GM10248 (cell line): ENCODE results near the gene NEGR1.

ENCODE experiments used
- CTCF ChIA-PET: fragments of 300-600 bp; sonication (Branson Sonifier 250); formaldehyde crosslinking; extraction: SDS; loops from one replicate; lab custom pipeline; 2021; ENCODE audit warnings: antibody characterized with exemption; lab: Yijun Ruan, JAX
- POLR2A ChIA-PET: fragments of 350-650 bp; sonication (Branson Sonifier 250); formaldehyde crosslinking; extraction: SDS; loops from one replicate; lab custom pipeline; 2020; ENCODE audit warnings: antibody characterized with exemption; lab: Yijun Ruan, JAX
- DNase-seq: peaks from one replicate; pipeline ENCODE4 v3.0.0; 2012; ENCODE audit errors: extremely low spot score
- CTCF ChIP-seq: IDR thresholded peaks from 2 replicates; pipeline ENCODE4 v1.5.1; 2012; ENCODE audit warnings: mild to moderate bottlenecking, low read depth; ENCODE audit errors: extremely low read depth, missing control alignments, control extremely low read depth

NEGR1 gene

GRCh38 chr1:71777094-71777493 lies 505.2 kb downstream of the NEGR1 start:
- TF ChIP-seq CTCF, result no peak
- CTCF ChIA-PET, result no interaction called here
- DNase-seq, result no peak
- POLR2A ChIA-PET, result no interaction called here

- no peak for DNase-seq
- ChIA-PET CTCF (no interaction called here), POLR2A (no interaction called here)
- TF ChIP-seq CTCF, result no peak
Observed at GRCh38 chr1:71774705-71775104, 507.6 kb downstream of the NEGR1 start.

GRCh38 chr1:71770121-71770520 lies 512.2 kb downstream of the NEGR1 start:
- ChIA-PET POLR2A (no interaction called here), CTCF (no interaction called here)
- DNase-seq, result no peak
- no peak for TF ChIP-seq CTCF

GRCh38 chr1:71766748-71767147 lies 515.6 kb downstream of the NEGR1 start:
- TF ChIP-seq CTCF, result no peak
- ChIA-PET POLR2A (no interaction called here), CTCF (no interaction called here)
- DNase-seq, result no peak

GRCh38 chr1:71762514-71763255 lies 519.7 kb downstream of the NEGR1 start:
- ChIA-PET POLR2A (no interaction called here), CTCF (no interaction called here)
- no peak for TF ChIP-seq CTCF
- no peak for DNase-seq

GRCh38 chr1:71755441-71755840 lies 526.9 kb downstream of the NEGR1 start:
- TF ChIP-seq CTCF, result no peak
- DNase-seq, result no peak
- CTCF ChIA-PET, result no interaction called here
- POLR2A ChIA-PET, result no interaction called here

- POLR2A ChIA-PET, result no interaction called here
- TF ChIP-seq CTCF, result no peak
- no peak for DNase-seq
- CTCF ChIA-PET, result interaction anchor here (2.0 kb wide), 1 partner anchor 9 kb away, joined by 5 read pairs; no protein-coding TSS in a partner anchor
Observed at GRCh38 chr1:71753746-71754145, 528.6 kb downstream of the NEGR1 start.
